Tibial artery (tissue), 4 donors: Measurements from ENCODE around the gene DHFR2.

Source experiments
- DNase-seq, 2 donors: peaks; one replicate each; pipeline ENCODE4 v3.0.0-alpha.2; 2019
- H3K27ac ChIP-seq, 2 donors: fragments of 200-600 bp; sonication (generic) in 1 of 2; 1 replicate in 1 of 2; 2 replicates in 1 of 2; pipeline ENCODE4 v1.5.1; 2018 to 2019; ENCODE audit warnings: mild to moderate bottlenecking in 1 of 2
- H3K27me3 ChIP-seq, 2 donors: fragments of 200-600 bp; sonication (generic) in 1 of 2; one replicate each; pipeline versions ENCODE4 v1.5.1 to v1.6.0; 2016 to 2019
- H3K36me3 ChIP-seq, 3 donors: fragments of 200-600 bp; sonication (generic) in 2 of 3; one replicate each; pipeline ENCODE4 v1.5.1; 2016 to 2019; ENCODE audit warnings: mild to moderate bottlenecking in 2 of 3
- H3K4me1 ChIP-seq, 4 donors: fragments of 200-600 bp; sonication (generic) in 2 of 4; 1 replicate in 3 of 4; 2 replicates in 1 of 4; pipeline ENCODE4 v1.5.1; 2016 to 2019
- H3K4me3 ChIP-seq, 2 donors: fragments of 200-600 bp; sonication (generic) in 1 of 2; 1 replicate in 1 of 2; 2 replicates in 1 of 2; pipeline ENCODE4 v1.5.1; 2018 to 2019; ENCODE audit warnings: mild to moderate bottlenecking in 2 of 2
- H3K9me3 ChIP-seq, 3 donors: fragments of 200-600 bp; sonication (generic) in 1 of 3; one replicate each; pipeline ENCODE4 v1.5.1; 2016 to 2019
- CTCF ChIP-seq, 2 experiments: fragments of 200-600 bp in 1 of 2; fragments of 450-650 bp in 1 of 2; IDR thresholded peaks; one replicate each; pipeline ENCODE4 v1.5.1; 2017 to 2019; ENCODE audit warnings: antibody characterized with exemption in 2 of 2, mild to moderate bottlenecking in 1 of 2, moderate library complexity in 1 of 2
- intact Hi-C: fragments of 100-400 bp; cut with DNase I; formaldehyde crosslinking; loops from one replicate; pipeline ENCODE4 v1.15.0; 2023; ENCODE audit warnings: low total_unique reads

Gene DHFR2

GRCh38 chr3:94069194-94069813 lies 6.6 kb upstream of the DHFR2 start:
- peaks cover 0 to 24% (median 9%) of the 10 kb centered on the region in 4 donors for H3K4me1 ChIP-seq

GRCh38 chr3:94066506-94067500 lies 4.1 kb upstream of the DHFR2 start:
- Histone ChIP-seq H3K36me3 (peaks cover 0 to 12% (median 0%) of the 10 kb centered on the region in 3 donors), H3K27me3 (no peaks in the 10 kb centered on the region), H3K27ac (no peak overlapping the region), H3K4me3 (no peak overlapping the region), H3K9me3 (no peaks in the 10 kb centered on the region), H3K4me1 (peaks cover 0 to 36% (median 17%) of the 10 kb centered on the region in 4 donors)
- no peak for TF ChIP-seq CTCF (IDR thresholded peaks at IDR 0.05)
- intact Hi-C loops, result loop anchor here (5.0 kb wide), 1 partner anchor 60 kb away; no protein-coding TSS in a partner anchor
- DNase-seq, result no peak

More at GRCh38 chr3:94069194-94069813, 6.6 kb upstream of the DHFR2 start:
- no peaks in the 10 kb centered on the region for H3K9me3 ChIP-seq
- no peak for DNase-seq
- H3K36me3 ChIP-seq, result peaks cover 0 to 24% (median 0%) of the 10 kb centered on the region in 3 donors
- no peaks in the 10 kb centered on the region for H3K27me3 ChIP-seq
- peak; percentile 60 to 62 for TF ChIP-seq CTCF (IDR thresholded peaks at IDR 0.05)
- no peak overlapping the region for H3K4me3 ChIP-seq
- H3K27ac ChIP-seq, result no peak overlapping the region
- intact Hi-C loops, result loop anchor here (5.0 kb wide), 1 partner anchor 62 kb away; no protein-coding TSS in a partner anchor

GRCh38 chr3:94065819-94066480 lies 3.2 kb upstream of the DHFR2 start:
- no peak for TF ChIP-seq CTCF (IDR thresholded peaks at IDR 0.05)
- no peak for DNase-seq
- peaks cover 0 to 8% (median 0%) of the 10 kb centered on the region in 3 donors for H3K36me3 ChIP-seq
- intact Hi-C loops, result loop anchor here (5.0 kb wide), 1 partner anchor 59 kb away; no protein-coding TSS in a partner anchor
- H3K4me3 ChIP-seq, result no peak overlapping the region
- H3K27me3 ChIP-seq, result no peaks in the 10 kb centered on the region
- peaks cover 0 to 38% (median 17%) of the 10 kb centered on the region in 4 donors for H3K4me1 ChIP-seq
- H3K9me3 ChIP-seq, result no peaks in the 10 kb centered on the region
- H3K27ac ChIP-seq, result no peak overlapping the region

- no peak for DNase-seq
- no peak overlapping the region for H3K27ac ChIP-seq
- no peaks in the 10 kb centered on the region for H3K9me3 ChIP-seq
- peaks cover 0 to 38% (median 17%) of the 10 kb centered on the region in 4 donors for H3K4me1 ChIP-seq
- no peak overlapping the region for H3K4me3 ChIP-seq
- no peak for TF ChIP-seq CTCF (IDR thresholded peaks at IDR 0.05)
- H3K27me3 ChIP-seq, result no peaks in the 10 kb centered on the region
- intact Hi-C loops, result loop anchor here (5.0 kb wide), 1 partner anchor 58 kb away; no protein-coding TSS in a partner anchor
- H3K36me3 ChIP-seq, result peaks cover 0 to 12% (median 0%) of the 10 kb centered on the region in 3 donors
Observed at GRCh38 chr3:94065122-94065521, 2.4 kb upstream of the DHFR2 start.

GRCh38 chr3:94064243-94064860 lies 1.6 kb upstream of the DHFR2 start:
- no peaks in the 10 kb centered on the region for H3K27me3 ChIP-seq
- no peaks in the 10 kb centered on the region for H3K9me3 ChIP-seq
- H3K4me1 ChIP-seq, result peaks cover 0 to 38% (median 17%) of the 10 kb centered on the region in 4 donors
- DNase-seq, result no peak
- no peak for TF ChIP-seq CTCF (IDR thresholded peaks at IDR 0.05)
- peak overlapping the region in 1 of 2 donors; percentile 93 for H3K27ac ChIP-seq
- peaks cover 0 to 19% (median 0%) of the 10 kb centered on the region in 3 donors for H3K36me3 ChIP-seq
- peak overlapping the region; percentile 66 to 91 for H3K4me3 ChIP-seq
- intact Hi-C loops, result no loop called here
